ENCODE data around the gene PPP1R9A. TPM values are rescaled to one million over a fixed set of nuclear protein-coding genes. Genes with fewer than 3 reads are reported as not detected.
A peak's percentile ranks its signal among the peaks of the same experiment; 100 is the strongest.

The PPP1R9A gene
- total and polyA plus RNA-seq, 8 donors = 4.7 to 32.4 (median 16.8) TPM

GRCh38 chr7:95311389-95311788 lies 404.0 kb downstream of the PPP1R9A start:
- WGBS, 2 donors = 91 to 94% methylated on average over 2 of the region's 2 CpGs
- TF ChIP-seq, protein P1, sequence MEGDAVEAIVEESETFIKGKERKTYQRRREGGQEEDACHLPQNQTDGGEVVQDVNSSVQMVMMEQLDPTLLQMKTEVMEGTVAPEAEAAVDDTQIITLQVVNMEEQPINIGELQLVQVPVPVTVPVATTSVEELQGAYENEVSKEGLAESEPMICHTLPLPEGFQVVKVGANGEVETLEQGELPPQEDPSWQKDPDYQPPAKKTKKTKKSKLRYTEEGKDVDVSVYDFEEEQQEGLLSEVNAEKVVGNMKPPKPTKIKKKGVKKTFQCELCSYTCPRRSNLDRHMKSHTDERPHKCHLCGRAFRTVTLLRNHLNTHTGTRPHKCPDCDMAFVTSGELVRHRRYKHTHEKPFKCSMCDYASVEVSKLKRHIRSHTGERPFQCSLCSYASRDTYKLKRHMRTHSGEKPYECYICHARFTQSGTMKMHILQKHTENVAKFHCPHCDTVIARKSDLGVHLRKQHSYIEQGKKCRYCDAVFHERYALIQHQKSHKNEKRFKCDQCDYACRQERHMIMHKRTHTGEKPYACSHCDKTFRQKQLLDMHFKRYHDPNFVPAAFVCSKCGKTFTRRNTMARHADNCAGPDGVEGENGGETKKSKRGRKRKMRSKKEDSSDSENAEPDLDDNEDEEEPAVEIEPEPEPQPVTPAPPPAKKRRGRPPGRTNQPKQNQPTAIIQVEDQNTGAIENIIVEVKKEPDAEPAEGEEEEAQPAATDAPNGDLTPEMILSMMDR (IDR thresholded peaks at IDR 0.05) = no peak
- FAIRE-seq (no peak), ATAC-seq (no peak), DNase-seq (no peak)
- H3K4me3 ChIP-seq = no peak overlapping the region
- H3K27me3 ChIP-seq = no peaks in the 10 kb centered on the region
- H3K4me1 ChIP-seq = no peaks in the 10 kb centered on the region
- no peaks in the 10 kb centered on the region for H3K36me3 ChIP-seq
- intact Hi-C loops (cut with DNase I) = no loop called here
- H3K27ac ChIP-seq = no peak overlapping the region
- H3K9me3 ChIP-seq = no peaks in the 10 kb centered on the region

DNA sequence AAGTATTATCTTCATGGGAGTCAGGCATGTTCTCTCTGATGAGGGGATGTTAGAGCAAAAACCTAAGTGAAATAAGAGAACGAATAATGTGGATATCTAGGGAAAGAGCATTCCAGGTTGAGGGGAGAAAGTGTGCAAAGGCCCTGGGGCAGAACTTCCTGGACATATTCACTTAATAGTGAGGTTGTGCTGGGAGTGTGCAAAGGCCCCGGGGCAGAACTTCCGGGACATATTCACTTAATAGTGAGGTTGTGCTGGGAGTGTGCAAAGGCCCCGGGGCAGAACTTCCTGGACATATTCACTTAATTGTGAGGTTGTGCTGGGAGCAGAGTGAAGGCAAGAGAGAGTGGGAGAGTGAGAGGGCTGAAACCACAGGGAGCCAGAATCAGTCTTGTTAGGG lies 405.2 kb downstream of the PPP1R9A start:
- no peak for FAIRE-seq
- Histone ChIP-seq H3K4me1 (no peaks in the 10 kb centered on the region), H3K36me3 (no peaks in the 10 kb centered on the region), H3K9me3 (no peaks in the 10 kb centered on the region), H3K27me3 (no peaks in the 10 kb centered on the region), H3K27ac (no peak overlapping the region), H3K4me3 (no peak overlapping the region)
- WGBS, 2 donors = 93 to 97% methylated on average over 4 of the region's 4 CpGs
- no peak for DNase-seq
- no peak for ATAC-seq
- intact Hi-C loops (cut with DNase I) = no loop called here
- TF ChIP-seq, protein P1 (IDR thresholded peaks at IDR 0.05) = no peak

GRCh38 chr7:95316588-95316987 lies 409.2 kb downstream of the PPP1R9A start:
- ATAC-seq (no peak), DNase-seq (no peak), FAIRE-seq (no peak)
- no peaks in the 10 kb centered on the region for H3K9me3 ChIP-seq
- H3K4me3 ChIP-seq = no peak overlapping the region
- TF ChIP-seq, protein P1 (IDR thresholded peaks at IDR 0.05) = no peak
- intact Hi-C loops (cut with DNase I) = no loop called here
- no peaks in the 10 kb centered on the region for H3K27me3 ChIP-seq
- WGBS, 2 donors = 76 to 77% methylated on average over 2 of the region's 2 CpGs
- no peak overlapping the region for H3K27ac ChIP-seq
- H3K4me1 ChIP-seq = no peaks in the 10 kb centered on the region
- H3K36me3 ChIP-seq = no peaks in the 10 kb centered on the region

DNA sequence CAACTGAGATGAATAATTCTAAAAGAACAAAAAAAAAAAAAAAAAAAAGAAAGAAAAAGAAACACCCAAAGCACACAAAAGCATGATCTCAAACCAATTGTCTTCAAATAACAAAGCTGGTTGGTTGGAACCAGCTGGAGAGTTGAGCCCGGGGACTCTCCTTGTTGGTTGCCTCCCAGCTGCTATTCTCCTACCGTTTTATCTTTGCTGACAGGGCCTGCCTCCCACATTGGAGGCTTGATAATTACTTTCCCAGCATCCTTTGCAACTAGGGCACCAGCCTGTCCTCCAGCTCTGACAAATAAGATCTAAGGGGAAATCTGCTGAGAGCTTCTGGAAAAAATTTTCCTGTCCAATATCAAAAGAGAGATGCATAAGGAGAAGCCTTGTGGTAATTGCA lies 410.2 kb downstream of the PPP1R9A start:
- Histone ChIP-seq H3K27ac (no peak overlapping the region), H3K27me3 (no peaks in the 10 kb centered on the region), H3K36me3 (no peaks in the 10 kb centered on the region), H3K4me1 (no peaks in the 10 kb centered on the region), H3K4me3 (no peak overlapping the region), H3K9me3 (no peaks in the 10 kb centered on the region)
- no peak for FAIRE-seq
- DNase-seq = no peak
- intact Hi-C loops (cut with DNase I) = no loop called here
- 22 to 31% methylated on average over 2 of the region's 2 CpGs for WGBS, 2 donors
- TF ChIP-seq, protein P1 (IDR thresholded peaks at IDR 0.05) = no peak
- peak in 1 of 4 donors; percentile 56 for ATAC-seq

DNA sequence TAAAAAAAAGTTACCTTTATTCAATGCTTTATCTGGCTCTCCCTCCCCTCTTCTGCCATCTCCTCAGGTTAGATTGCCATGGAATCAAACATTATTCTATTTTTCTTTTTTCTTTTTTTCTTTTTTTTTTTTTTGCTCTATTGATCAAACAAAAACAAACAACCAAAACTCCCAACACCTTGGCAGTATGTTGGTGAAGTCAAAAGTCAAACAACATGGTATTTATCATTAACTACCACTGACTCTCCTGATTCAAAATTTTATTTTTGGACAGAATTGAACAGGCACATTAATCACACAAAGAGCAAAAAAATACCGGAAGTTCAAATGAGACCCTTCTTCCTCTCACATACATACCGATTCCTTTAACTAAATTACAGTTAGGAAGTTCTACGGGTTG lies 410.6 kb downstream of the PPP1R9A start:
- Histone ChIP-seq H3K27ac (no peak overlapping the region), H3K9me3 (no peaks in the 10 kb centered on the region), H3K27me3 (no peaks in the 10 kb centered on the region), H3K4me1 (no peaks in the 10 kb centered on the region), H3K36me3 (no peaks in the 10 kb centered on the region), H3K4me3 (no peak overlapping the region)
- WGBS, 2 donors = 52 to 55% methylated on average over 3 of the region's 3 CpGs
- FAIRE-seq = no peak
- ATAC-seq = peak in 1 of 4 donors; percentile 46
- intact Hi-C loops (cut with DNase I) = no loop called here
- TF ChIP-seq, protein P1 (IDR thresholded peaks at IDR 0.05) = no peak
- no peak for DNase-seq

Measured in pancreas (tissue), 10 donors.